Stimulated activated CD4-positive, alpha-beta T cell treated with anti-CD3 and anti-CD28 coated beads, Interleukin-15, amount 100 ng/mL, for 24 hours (primary cell): ENCODE measurements around the gene DBNL.
"Not testable (repeated sequence)": the region's sequence is repeated elsewhere in the genome, so short reads cannot be mapped to it uniquely, and the experiment has no call there.

Source experiments
- DNase-seq: peaks from one replicate; pipeline ENCODE4 v3.0.0-alpha.2; 2020

The DBNL gene

GRCh38 chr7:44044315-44045225, at the start of gene DBNL:
Gene DBNL, plus strand, starts transcription at chr7:44044702. Its CDS starts 36 bp downstream, at chr7:44044738.
- DNase-seq, result peak; percentile 96

DNA sequence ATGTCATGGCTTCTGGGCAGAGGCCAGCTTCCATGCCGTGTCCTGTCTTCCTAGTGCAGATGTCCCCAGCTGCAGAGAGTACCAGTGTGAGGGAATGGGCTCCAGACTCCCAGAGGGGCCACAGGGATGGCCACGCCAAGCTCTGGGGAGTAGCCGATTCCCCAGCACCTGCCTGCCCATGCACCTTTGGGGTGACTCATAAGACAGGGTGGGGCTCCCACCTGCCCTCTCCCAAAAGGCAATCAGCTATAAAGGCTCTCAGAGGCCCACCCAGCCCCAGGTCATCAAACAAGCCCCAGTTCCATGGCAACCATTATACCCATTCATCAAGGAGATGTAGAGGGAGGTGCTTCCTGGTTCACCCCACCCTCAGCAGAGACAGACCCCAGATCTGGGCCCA, 47.0 kb upstream of the DBNL start, which contains the start of gene SPDYE1:
Gene SPDYE1 (plus strand): TSS at position 366 of the 400 bp plus-strand sequence. CDS start 2,053 bp downstream, outside the sequence.
- DNase-seq, result not testable (repeated sequence)

DNA sequence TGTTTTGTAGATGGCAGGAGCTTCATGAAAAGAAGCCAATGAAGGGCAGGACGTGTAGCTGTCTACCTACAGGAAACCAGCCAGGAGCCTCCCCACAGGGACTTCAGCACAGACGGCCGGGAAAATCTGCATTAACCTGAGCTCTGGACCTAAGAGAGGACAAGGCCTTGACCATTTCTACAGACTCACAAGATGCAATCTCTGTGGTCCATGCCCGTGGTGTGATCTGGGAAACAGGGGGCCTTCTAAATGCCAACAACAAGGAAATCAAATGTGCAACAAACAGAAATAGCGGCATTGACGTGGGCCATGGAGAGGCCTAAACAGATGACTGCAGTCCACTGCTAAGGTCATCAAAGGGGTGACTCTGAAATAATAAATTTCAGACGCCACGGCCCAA, 32.4 kb upstream of the DBNL start:
- not testable (repeated sequence) for DNase-seq

GRCh38 chr7:44015090-44015489, 29.4 kb upstream of the DBNL start:
- not testable (repeated sequence) for DNase-seq

DNA sequence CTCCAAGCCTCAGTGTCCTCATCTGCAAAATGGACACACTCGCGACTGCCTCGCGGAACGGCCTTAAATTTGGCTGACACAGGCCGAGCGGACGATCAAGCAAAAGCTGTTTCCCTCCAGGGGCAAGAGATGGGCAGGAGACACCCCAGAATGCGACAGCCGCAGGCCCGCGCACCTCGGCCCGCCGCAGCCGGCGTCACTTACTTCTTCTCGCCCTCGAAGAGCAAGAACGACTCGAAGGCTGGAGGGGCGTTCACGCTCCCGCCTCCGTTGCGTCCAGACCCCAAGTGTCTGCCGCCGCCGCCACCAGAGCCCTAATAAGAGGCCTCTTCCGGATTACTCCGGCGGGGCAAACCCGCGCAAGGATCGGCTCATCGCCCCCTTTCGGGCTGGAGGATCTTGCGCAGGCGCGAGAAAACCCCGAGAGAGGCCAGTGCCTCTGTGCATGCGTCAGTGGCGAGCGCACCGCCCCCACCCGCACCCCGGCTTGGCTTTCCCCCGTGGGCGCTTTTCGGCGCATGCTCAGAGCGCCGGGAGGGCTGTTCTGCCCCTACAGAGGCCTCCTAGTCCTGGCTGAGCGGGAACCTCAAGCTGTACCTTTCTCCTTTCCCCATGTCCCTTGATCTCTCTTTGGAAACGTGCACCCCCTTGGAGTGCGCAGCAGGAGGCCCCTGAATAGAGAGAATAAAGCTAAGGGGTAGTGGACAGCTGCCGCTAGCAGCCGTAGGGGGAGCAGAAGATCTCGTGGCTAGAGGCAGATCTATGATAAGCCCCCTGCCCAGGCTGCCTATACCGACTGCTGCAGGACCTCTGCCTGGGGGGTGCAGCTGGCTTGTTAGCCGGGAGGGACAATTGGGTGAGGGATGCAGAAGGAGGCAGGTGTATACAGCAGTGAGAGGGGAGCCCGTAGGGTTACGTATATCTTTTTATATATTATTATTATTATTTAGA, 25.4 kb upstream of the DBNL start:
- peak; percentile 99 for DNase-seq

DNA sequence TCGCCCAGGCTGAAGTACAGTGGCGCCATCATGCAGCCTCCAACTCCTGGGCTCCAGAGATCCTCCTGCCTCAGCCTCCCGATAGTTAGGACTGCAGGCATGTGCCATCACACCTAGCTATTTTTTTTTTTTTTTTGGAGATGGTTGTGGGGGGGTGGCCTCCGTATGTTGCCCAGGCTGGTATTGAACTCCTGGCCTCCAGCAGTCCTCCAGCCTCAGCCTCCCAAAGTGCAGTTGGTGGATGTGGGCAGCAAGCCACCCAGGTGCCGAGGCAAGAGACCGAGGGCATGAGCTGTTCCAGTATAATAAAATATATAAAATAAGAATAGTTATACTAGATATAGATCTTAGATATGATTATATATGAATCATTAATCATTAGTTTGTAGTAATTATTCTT, 24.7 kb upstream of the DBNL start:
- DNase-seq, result not testable (repeated sequence)

DNA sequence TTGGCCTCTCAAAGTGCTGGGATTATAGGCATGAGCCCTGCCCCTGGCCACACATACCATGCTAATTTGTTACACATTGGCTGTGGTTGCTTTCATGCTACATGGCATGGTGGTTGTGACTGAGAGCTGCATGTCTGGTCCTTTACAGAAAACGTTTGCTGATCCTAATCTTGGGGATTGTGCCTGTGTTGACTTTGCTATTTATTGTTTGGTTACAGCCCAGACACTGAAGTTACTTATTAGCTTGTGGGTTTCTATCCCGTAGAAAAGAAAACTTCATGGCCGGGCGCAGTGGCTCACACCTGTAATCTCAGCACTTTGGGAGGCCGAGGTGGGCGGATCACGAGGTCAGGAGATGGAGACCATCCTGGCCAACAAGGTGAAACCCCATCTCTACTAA, 22.4 kb upstream of the DBNL start:
- DNase-seq, result not testable (repeated sequence)

DNA sequence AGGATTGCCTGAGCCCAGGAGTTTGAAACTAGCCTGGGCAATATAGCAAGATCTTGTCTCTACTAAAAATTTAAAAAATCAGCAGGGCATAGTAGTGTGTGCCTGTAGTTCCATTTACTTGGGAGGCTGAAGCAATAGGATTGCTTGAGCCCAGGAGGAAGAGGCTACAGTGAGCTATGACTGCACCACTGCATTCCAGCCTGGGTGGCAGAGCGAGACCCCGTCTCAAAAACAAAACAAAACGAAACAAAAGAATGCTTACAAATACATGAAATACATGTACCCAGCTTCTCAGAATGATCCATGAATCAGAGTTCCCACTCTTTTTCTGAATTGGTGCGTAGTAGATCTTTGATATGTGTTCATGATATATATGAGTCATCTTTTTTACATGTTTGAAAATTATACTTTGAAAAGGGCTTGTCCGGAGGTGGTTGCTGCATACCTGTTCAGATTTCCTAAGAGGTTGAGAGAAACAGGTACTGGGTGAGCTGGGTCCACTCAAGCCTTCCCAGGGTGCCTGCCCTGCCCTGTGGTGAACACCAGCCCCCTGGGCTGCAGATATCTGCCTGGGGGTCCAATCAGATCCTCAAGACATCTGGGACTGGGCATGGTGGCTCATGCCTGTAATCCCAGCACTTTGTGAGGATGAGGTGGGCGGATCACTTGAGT, 21.6 kb upstream of the DBNL start:
- DNase-seq, result peak; percentile 42

- DNase-seq, result not testable (repeated sequence)
Measured at GRCh38 chr7:44029433-44029832, 15.1 kb upstream of the DBNL start.

GRCh38 chr7:44030029-44030428, 14.5 kb upstream of the DBNL start:
- DNase-seq, result not testable (repeated sequence)

DNA sequence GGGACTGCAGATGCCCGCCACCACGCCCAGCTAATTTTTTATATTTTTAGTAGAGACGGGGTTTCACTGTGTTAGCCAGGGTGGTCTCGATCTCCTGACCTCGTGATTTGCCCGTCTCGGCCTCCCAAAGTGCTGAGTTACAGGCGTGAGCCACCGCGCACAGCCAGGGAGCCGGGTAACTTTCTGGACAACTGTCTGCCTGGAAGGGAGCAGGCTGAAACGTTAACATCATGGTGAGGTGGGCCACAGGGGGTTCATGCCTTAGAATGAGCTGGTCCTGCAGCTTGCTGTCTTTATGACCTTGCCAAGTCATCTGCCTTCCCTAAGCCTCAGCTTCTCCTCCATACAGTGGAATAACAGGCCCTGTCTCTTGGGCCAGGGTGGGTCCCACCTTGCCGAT, 13.2 kb upstream of the DBNL start:
- not testable (repeated sequence) for DNase-seq

DNA sequence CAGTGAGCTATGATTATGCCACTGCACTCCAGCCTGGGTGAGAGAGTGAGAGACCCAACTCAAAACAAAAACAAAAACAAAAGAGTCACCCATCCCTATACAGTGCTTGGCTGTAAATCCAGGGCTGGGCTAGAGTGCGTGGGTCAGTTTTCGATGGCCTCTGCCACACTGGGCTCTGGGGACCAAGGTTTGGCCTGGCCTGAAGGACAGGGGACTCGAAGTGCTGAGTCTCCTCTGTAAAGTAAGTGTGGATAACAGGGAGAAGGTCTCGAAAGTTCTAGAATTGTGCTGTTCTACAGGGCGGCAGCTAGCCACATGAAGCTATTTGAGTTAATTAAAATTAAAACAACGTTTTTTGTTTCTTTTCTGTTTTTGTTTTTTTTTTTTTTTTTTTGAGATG, 12.5 kb upstream of the DBNL start:
- DNase-seq, result not testable (repeated sequence)

GRCh38 chr7:44033971-44034844, 10.3 kb upstream of the DBNL start:
- not testable (repeated sequence) for DNase-seq

DNA sequence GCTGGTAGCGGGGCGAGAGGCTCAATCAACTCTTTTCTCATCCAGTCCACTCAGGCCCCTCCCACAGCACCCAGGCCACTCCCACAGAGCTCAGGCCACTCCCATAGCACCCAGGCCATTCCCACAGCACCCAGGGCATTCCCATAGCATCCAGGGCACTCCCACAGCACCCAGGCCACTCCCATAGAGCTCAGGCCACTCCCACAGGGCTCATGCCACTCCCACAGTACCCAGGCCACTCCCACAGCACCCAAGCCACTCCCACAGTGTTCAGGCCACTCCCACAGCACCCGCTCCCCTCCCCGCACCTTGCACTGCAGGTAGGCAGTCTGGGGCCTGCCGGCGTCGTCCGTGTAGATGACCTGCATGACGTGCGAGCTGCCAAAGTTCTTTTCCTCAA, 8.1 kb upstream of the DBNL start:
- peak; percentile 46 for DNase-seq

DNA sequence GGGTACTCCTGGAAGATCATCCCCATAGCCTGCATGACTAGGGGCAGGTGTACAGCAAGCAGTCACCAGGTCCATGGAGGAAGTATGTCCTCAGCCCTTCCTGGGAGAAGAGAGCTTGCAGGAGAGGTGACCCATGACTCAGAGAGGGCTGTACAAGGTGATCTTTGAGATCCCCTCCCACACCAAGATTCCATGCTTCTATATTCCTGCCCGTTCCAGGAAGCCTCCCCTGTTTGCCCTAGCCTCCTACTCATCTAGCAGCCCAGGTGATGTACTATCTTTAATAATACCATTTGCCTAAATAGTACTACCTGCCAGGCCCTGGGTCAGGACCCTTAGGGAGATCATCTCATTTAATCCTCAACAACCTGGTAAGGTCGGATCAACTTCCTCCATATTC, 6.6 kb upstream of the DBNL start:
- not testable (repeated sequence) for DNase-seq

DNA sequence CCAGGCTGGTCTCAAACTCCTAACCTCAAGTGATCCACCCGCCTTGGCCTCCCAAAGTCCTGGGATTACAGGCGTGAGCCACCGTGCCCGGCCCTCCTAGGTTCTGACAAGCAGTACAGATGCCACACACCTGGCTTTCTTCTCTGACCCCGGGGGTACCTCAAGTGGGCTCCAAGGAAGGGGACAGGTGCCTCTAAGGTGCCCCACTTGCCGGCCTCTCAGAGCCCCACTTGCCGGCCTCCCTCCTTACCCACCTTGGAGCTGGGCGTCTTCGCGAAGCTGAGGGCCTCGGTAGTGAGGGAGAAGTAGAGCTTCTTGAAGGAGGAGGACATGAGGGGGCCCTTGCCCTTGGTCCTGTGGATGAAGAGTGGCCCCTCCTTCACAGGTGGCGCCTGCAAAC, 5.9 kb upstream of the DBNL start:
- DNase-seq, result not testable (repeated sequence)

DNA sequence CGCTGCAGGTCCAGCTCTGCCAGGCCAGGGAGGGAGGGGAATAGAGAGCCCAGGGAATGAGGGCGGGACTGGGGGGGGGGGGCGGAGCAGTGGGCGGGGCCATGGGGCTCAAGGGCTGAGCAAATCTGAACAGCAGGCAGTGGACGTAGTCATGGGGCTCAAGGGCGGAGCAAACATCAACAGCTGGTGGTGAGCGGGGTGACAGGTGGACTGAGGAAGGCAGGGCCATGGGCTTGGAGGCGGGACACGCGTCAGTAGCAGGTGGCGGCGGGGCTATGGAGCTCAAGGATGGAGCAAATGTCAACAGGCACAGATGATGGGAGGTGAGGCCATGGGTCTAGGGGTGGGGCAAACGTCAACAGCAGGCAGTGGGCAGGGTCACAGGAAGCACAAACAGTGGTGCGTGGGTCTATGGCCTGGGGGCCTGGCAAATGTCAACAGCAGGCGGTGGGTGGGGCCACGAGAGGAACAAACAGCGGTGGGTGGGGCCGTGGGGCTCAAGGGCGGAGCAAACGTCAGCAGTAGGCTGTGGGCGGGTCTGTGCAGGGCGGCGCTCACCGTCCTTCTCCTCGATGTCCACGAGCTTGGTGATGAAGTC, 5.4 kb upstream of the DBNL start:
- DNase-seq, result peak; percentile 86

DNA sequence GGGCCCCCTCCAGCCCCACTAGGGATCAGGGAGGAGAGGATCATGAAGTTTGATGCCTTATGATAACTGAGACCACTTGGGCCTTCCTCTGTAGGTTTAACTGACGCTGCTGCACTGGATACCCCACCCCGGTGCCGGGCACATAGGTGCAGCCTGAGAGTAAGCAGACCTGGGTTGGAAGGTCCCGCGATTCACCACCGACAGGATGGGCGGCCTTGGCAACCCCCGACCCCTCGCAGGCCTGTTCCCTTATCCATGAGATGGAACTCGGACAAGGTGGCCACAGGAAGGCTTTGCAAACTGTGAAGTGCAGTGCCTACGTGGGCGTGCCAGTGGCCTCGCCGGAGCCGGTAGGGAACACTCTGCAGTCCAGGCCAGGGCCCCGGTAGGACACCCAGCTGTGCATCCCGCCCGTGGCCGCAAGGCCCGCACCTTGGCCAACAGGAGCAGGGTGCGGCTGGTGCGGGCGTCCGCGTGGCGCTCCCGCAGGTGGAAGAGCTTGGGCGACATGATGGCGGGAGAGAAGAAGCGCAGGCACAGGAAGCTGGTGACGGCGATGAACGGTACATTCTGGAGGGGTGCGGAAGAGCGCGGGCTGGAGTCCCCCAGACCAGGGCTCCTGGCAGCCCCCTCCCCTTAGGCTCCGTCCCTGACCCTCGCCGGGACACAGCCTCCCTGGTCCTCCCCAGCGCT, 4.6 kb upstream of the DBNL start:
- DNase-seq, result not testable (repeated sequence)

DNA sequence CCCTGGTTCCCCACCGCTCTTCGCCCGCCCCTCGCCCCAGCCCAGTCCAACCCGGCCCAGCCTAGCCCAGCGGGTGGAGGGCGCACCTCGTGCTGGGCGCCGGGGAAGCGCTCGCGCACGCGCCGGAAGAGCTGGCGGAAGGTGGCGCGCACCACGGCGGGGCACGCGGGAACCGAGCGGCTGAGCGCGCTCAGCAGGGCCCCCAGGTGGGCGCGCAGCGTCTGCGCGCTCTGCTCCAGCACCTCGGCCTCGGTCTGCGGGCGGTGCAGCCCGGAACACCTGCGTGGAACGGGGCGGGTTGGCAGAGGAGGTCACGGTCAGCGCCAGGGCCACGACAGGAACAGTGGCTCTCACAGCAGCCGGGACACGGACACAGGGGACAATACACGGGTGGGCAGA, 4.0 kb upstream of the DBNL start:
- peak; percentile 72 for DNase-seq

DNA sequence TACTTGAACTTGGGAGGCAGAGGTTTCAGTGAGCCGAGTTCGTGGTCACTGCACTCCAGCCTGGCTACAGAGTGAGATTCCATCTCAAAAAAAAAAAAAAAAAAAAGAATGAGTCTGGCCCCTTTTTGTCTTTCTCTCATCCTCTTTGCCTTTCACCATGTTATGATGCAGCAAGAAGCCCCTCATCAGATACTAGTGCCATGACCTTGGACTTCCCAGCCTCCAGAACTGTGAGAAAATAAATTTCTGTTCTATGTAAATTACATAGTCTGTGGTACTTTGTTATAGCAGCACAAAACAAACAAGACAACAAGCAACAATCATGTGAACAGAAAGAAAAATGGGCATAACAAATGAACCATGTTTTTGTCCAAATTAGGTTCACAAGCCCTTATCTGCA, 2.3 kb upstream of the DBNL start:
- DNase-seq, result no peak

DNA sequence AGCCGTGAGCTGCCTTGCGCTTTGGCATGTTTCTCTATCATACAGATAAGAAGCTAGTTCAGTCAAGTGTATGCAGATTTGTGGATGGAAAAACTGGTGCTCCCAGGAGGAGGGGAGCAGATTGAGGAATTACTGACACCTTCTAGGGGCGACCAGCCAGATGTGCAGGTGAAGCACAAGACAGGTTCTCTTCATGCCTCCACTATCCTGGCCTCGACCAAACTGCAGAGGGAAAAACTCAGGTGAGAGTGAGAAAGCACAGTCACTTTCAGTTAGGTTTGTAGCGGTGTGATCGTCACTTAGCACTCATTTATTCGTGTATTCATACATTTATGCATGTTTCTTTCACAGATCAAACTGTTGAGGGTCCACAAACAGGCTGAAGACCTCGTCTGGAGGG, 600 bp upstream of the DBNL start:
- no peak for DNase-seq
